ENCODE data around the gene ATP13A1.

The ATP13A1 gene

DNA sequence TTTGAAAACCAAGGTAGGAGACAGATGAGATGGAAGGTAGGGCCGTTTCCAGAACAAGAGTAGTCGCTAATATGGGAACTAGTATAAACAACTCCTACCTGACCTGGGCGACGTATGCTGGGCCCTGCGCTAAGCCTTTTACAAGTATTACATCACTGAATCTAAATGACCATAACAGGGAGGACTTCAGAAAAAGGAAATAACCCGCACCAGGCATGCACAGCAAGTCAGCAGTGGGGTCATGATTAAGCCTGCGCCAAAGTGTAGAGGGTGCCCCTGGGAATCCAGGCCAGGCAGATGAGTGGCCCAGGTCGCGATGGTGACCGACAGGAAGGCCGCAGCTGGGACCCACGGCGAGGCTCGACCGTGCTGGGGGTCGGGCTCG is 613 bp downstream of the ATP13A1 start:
- DNase-seq (ENCODE audit: low read depth in 2 of 2): no peak

DNA sequence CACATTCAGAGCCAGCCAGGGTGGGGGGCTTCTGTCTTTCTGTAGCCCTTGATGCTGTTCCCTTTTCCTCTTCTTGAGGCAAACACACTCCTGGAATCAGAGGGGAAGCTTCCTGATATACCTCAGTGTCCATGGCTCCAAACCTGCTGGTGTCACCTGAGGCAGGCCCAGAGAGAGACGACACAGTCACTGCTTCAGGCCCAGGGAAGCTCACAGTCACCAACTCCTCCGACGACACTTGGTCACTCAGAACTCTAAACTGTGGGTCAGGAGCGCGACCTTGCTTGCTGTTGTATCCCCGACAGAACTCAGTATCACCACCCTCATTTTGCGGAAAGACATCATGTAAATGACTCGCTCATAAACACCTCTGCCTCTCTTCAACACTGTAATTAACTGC is 1.1 kb downstream of the ATP13A1 start:
- no peak for DNase-seq (ENCODE audit: low read depth in 2 of 2)

GRCh38 chr19:19661675-19662251 is 1.7 kb downstream of the ATP13A1 start:
- DNase-seq (ENCODE audit: low read depth in 2 of 2): no peak

DNA sequence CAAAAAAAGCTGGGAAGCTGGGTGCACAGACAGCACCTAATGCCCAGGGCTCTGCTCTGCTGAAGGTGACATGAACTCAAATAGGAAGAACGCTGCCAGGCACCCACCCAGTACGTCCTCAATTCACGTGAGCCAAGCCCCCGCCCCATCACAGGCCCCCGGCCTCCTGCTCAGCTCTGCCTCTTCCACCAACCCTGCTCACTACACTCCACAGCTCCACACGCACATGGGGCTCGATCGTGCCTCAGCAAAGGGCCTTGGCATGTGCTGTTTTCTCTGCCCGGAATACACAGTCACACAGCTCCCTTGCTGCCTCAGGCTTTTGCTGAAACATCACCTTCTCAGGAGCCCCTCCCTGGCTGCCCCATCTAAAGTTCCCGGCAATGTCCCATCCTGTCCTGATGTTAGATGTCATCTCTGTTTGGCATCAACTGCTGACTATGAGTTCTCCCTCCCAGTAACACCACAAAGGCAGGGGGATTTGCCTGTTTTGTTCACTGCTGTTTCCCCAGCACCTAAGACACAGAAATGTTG is 2.3 kb downstream of the ATP13A1 start:
- DNase-seq (ENCODE audit: low read depth in 2 of 2): no peak

GRCh38 chr19:19659646-19660245 is 3.7 kb downstream of the ATP13A1 start:
- DNase-seq (ENCODE audit: low read depth in 2 of 2): no peak

DNA sequence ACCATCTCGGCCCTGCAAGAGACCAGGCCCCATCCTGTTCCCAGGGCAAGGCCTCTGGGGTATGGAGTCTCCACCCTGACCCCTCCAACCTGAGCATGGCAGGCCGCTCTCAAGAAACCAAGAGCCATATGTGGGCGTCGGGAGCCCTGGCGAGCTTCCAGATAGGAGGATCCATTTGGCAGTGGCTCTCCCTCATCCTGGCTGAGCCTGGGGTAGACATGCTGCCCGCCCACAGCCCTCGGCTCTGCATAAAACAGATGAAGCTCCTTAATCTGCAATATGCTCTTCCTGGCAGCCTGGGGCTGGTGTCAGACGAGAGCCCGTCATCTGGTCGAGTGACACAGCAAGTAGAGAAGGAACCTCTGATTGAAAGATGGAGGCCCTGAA is 6.1 kb downstream of the ATP13A1 start:
- no peak for DNase-seq (ENCODE audit: low read depth in 2 of 2)

- no peak for DNase-seq (ENCODE audit: low read depth in 2 of 2)
These were observed 6.8 kb downstream of the ATP13A1 start for GRCh38 chr19:19656451-19657396.

- no peak for DNase-seq (ENCODE audit: low read depth in 2 of 2)
These were observed 7.7 kb downstream of the ATP13A1 start for GRCh38 chr19:19655641-19656343.

- DNase-seq (ENCODE audit: low read depth in 2 of 2): no peak
These were observed 8.4 kb downstream of the ATP13A1 start for GRCh38 chr19:19655051-19655594.

- no peak for DNase-seq (ENCODE audit: low read depth in 2 of 2)
These were observed 9.0 kb downstream of the ATP13A1 start for GRCh38 chr19:19654441-19654840.

- no peak for DNase-seq (ENCODE audit: low read depth in 2 of 2)
These were observed 9.8 kb downstream of the ATP13A1 start for GRCh38 chr19:19653597-19654147.

DNA sequence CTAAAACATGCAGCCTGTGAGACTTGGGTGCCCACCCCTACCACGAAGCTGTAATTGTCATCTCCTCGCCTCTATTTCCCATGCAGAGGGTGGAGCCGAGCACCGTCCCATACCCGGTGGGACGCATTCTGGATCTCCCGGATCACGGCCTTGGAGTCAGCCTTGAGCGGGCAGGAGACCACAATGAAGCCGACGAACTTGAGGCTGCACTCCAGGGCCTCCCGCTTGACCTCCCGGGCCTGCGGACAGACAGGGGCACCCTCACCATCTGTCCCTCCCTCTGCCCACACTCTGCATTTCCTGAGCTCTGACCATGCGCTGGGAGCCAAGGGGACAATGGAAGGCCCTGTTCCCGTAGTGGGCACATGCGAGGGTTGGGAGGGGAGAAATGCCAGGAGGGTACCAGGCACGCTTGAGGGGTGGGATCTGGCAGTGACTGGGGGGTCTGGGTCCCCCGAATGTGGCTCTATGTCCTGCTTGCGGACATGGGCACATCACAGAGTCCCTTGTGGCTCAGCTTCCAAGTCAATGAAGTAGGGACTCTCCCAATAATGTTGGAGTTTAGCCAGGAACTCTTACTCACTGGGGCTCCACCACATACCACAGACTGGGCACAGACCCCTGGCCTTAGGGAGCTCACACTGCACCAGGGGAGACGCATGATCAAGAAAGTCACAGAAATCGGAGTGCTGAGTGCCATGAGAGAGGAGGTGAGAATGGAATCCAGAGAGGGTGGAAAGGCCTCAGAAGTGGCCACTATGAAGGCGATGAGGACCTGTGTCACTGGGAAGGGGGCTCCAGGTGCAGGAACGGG is 10.8 kb downstream of the ATP13A1 start:
- DNase-seq (ENCODE audit: low read depth in 2 of 2): no peak

DNA sequence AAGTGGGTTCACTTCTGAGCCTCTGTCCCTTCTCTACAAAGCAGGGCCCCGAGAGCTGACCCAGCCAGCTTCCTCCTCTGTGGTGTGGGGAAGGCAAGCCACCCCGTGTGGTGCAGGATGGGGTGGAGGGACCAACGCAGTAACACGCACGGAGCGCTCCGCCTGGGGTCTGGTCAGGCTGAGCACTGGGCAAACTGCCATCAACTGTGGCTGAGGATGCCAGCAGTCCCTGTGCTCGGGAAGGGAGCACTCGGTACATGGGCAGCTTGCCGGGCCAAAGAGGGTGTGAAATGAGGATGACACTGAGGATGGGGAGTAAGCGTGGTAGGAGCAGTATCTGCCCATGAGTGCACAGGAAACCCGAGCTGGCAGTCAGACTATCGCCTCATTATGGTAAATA is 12.4 kb downstream of the ATP13A1 start:
- DNase-seq (ENCODE audit: low read depth in 2 of 2): no peak

DNA sequence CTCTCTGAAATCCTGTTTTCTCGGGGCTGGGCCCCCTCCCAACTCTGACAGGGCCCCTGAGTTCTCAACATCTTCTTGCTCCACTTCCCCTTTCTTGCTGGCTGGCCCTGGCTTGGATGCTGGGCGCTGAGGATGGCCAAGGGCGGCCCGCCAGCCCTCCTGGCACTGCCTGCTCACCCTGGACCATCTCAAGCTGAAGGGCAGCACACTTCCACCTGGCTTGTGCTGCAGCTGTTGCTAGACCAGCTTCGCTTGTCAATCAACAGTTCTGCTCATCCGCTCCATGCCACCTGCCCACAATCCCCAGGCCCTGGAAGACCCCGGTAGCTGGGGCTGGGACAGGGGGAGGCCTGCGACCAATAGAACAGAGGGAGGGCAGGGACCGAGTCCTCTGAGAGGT is 13.1 kb downstream of the ATP13A1 start:
- DNase-seq (ENCODE audit: low read depth in 2 of 2): no peak

GRCh38 chr19:19649580-19649995 is 13.9 kb downstream of the ATP13A1 start:
- DNase-seq (ENCODE audit: low read depth in 2 of 2): no peak

GRCh38 chr19:19649155-19649554 is 14.3 kb downstream of the ATP13A1 start:
- no peak for DNase-seq (ENCODE audit: low read depth in 2 of 2)

GRCh38 chr19:19647037-19647835 is 16.2 kb downstream of the ATP13A1 start:
- DNase-seq (ENCODE audit: low read depth in 2 of 2): no peak

GRCh38 chr19:19645233-19645870 is 18.1 kb downstream of the ATP13A1 start:
- no peak for DNase-seq (ENCODE audit: low read depth in 2 of 2)

DNA sequence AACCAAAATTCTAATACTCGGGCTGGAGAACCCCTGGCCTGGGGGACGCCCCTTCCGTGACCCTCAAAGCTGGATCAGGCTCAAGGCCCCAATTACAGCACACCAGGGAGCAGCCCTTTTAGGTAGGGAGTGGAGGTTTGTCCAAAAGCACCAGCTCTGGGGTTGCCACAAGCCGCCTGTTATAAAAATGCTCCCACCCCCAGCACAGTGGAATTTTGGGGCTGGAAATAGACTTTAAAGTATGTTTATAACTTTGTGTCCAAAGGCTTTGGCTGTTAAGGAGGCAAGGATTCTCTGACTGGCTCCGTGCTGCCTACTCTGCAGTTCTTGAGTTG is 19.5 kb downstream of the ATP13A1 start:
- DNase-seq (ENCODE audit: low read depth in 2 of 2): no peak
